ENCODE results near the gene PLEKHA7.

PLEKHA7 gene

DNA sequence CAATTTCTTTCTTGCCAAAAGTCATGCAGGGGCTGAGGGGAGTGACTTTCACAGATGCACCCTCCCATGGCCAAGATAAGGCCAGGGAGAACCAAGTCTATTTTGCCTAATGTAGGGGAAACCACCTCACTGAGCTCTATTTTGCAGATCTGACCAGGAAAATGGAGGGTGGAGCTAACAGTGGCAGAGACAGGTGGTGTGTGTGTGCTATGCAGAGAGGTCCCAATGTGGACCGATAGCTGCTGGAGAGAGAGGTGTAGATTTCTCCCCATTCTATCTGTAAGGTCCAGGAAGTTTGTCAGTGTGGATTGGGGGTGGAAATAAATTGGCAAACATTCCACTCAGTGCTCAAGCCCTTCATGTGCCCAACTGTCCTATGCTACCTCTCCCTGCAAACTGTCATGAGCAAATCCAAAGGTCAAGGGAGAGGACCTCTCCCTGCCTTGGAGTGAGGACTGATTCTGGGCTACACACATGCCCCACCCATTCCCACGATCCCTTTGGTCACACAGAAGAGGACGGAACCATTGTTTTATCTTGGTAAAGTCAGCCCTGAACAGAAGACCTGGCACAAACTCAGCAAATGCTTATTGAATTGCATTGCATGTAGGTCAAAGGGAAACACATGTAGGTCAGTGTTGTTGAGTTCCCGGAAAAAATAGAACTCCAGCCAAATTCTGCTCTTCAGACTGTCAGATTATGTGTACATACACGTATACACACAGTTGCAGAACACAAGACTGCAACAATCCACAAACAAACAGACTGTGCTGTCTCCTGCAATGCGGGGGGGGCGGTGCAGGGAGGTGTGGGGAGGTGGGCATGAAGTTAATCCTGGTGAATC lies 209.9 kb downstream of the PLEKHA7 start:
- no peak for DNase-seq

DNA sequence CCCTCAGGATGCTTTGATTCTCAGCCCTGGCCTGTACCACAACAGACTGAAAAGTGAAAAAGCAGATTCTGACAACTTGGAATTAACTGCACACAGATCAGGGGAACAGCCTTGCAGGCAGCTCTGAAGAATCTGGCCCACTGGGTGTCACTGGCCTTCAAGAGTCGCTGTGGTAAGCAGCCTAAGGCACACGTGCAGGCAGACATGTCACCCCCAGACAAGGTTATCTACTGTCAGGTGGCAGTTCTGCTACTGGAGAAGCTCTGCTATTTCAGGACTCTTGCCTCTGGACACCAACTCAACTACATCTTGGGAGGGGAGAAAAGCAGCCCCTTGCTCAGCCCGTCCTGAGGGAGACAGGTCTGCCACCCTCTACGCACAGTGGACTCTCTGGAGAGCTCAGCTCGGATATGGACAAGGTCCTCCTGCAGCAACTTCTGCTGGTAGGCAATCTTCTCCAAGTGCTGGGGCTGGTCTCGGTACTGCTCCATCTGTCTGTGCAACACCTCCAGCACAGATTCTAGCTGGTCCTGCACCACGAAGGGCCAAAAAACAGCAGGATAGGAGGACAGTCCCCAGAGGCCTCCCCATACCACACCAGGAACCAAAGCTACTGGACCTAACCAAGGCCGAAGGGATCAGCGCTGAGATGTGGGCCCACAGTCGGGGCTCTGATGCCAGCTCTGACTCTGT lies 212.8 kb downstream of the PLEKHA7 start:
- no peak for DNase-seq

DNA sequence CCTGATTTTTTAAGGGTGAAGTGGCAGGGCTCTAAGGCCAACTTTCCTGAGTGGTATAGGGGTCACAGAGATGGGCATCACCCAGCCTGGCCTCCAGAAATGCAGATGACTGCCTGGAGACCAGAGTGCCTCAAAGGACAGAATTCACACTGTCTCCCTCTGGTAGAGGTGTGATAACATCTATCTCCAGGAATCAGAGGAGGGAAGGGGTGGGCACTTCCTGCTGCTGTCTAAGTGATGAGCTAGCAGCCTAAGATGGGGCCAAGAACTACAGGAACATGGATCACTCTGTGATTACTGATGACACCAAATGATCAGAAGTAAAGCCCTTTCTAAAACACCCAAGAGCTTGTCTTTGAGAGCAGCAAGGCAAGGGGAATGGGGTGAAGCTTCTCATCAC lies 213.8 kb downstream of the PLEKHA7 start:
- no peak for DNase-seq

DNA sequence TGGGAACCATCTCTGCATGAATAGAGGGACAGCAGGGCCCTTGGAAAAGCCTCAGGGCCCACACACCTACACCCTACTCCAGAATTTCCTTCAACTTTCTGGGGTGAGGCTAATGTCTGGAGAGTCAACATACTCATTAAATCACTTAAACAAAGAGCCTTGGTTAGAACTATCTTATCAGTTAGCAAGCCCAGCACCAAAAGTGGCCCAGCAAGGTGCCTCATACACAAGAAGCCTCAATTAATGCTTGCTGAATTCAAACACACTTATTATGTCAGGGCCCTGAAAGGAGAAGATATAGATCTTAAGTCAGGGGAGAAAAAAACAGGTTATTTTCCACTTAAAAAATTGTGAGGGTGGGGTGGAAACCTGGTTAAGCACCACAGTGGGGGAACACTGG lies 214.3 kb downstream of the PLEKHA7 start:
- DNase-seq, result no peak

DNA sequence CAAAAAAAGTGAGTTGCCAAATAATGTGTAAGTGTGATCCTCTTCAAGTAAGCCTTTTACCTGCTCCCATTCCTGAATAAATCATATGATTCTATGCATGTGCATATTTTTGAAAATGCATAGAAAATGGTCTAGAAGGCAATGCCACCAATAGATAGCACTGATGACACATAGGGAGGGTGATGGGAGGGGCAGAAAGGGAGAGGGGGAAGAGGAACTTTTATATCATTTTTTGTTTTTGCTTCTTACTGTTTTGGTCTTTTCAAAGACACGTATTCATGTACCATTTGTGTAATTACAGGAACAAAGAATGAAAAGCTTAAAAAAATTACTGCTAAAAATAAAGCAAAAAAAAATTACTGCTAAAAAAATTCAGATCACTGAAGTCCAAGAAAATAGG lies 215.0 kb downstream of the PLEKHA7 start:
- DNase-seq, result no peak

DNA sequence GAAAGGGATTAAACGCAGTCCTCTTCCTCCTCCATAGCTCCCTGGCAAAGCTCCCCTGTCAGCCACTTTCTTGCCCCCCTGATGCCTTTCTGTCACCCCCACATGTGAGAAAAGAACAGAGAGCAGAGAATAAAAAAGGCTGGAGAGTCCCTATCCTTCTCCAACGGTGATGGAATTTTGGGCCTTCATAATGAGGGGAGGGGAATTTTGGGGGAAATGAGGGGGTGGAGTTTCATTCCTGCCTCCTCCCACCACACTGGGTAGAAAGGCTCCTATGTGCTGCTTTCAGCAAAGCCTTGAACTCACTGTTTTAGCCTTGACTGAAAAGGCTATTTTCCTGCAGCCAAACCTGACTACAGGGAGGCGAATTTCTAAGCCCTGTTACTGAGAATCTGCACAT lies 216.4 kb downstream of the PLEKHA7 start:
- DNase-seq, result no peak

DNA sequence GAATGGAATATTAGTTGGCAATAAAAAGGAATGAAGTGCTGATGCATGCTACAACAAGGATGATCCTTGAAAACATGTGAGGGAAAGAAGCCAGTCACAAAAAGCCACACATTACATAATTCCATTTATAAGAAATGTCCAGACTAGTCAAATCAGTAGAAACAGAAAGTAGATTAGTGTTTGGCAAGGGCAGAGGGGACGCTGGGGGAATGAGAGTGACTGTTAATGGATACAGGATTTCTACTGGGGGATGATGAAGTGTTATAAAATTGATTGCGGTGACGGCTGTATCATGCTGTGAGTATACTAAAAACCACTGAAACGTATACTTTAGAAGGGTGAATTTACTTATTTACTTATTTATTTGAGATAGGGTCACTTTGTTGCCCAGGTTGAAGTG lies 217.9 kb downstream of the PLEKHA7 start:
- no peak for DNase-seq

DNA sequence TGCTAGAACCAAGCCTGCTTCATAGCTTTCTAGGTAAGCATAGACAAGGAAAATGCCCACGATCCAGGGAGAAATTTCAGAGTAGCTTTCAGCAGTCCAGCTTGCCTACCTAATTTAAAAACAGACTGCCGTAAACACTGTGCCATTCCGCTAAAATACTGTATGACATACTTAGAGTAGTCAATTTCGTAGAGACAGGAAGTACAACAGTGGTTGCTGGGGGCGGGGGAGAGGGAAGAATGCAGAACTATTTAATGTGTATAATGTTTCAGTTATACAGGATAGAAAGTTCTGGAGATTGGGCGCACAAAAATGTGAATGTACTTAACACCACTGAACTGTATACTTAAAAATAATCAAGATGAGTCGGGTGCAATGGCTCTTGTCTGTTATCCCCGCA lies 219.1 kb downstream of the PLEKHA7 start:
- DNase-seq, result peak; percentile 43

DNA sequence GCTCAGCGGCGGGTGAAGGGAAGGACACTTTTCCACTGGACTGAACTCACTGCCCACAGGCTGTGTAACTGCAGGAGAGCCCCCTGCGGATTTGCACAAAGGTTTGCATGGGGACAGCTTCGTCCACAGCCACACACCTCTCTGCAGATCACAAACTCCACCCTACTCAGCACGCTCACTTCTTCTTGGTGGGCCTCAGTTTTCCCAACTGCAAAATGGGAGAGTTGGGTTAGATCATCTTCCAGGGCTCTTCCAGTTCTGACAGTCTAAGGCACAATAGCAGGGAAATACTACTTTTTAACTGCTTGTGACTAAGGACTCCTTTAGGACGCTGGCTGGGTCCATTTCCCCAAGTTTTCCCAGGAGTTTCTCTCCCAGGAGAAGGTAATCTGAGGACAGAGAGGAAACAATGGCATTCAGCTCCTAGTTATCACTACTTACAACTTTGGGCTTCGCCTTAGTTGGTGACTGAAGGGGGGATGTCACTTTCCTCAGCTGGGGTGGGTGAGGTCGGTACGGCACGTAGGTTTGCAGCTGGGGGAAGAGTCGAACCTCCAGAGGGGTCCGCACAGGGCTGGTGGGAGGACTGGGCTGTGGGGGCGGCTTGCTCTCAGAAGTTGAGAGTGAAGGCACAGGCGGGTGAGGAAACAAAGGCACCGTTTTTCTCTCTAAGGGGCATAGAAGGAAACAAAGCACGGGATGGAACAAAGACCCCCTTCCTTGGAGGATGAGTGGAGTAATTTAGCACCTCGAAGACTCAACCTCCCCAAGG lies 220.0 kb downstream of the PLEKHA7 start:
- DNase-seq, result no peak

DNA sequence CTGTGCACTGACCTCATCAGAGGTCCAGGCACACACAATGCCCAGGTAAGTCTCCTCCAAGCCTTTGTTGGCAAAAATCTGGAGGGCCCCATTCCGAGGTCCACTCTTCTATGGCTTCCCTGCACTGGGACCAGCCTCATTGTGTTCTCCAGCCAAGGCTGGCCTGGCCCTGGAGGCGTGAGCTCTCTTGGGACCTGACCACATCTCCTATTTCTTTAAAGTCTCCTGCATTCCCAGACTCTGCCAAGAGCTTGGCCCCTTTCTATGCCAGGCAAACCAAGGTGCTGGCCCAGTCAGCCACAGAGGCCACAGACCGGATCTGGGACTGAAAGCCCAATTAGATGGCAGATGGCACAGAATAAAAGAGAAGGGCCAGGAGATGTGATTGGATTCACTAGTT lies 220.7 kb downstream of the PLEKHA7 start:
- DNase-seq, result no peak

DNA sequence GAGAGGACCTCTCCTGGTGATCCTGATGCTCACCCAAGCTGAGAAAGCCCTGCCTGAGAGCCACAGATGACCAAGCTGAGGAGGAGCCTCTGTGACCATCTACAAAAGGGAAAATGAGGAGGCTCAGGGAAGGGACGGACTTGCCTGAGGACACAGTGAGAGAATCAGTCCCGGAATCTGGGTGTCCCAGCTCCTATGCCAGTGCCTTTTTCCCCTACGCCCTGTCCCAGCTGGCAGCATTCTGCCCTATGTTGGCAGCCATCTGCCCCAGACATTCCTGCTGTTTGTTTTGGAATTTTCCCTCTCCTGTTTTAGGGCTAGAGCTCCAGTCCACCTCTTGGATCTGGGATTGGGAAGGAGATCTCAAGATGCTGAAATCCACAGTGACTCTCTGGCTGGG lies 221.2 kb downstream of the PLEKHA7 start:
- DNase-seq, result no peak

DNA sequence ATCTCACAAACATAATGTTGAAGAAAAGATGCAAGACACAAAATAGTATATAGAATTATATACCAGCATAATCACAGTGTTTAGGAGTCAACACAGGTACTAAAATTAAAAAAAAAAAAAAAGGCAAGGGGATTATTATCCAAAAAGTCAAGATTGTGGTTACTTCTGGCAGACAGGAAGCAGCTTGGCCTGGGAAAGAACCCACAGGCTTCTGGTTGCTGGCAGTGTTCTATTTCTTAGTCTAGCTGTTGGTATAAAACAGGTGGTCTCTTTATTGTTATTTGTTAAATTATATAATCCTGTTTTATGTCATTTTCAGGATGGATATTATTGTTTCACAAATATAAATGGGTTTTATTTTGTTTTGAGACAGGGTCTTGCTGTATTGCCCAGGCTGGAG lies 221.8 kb downstream of the PLEKHA7 start:
- no peak for DNase-seq

DNA sequence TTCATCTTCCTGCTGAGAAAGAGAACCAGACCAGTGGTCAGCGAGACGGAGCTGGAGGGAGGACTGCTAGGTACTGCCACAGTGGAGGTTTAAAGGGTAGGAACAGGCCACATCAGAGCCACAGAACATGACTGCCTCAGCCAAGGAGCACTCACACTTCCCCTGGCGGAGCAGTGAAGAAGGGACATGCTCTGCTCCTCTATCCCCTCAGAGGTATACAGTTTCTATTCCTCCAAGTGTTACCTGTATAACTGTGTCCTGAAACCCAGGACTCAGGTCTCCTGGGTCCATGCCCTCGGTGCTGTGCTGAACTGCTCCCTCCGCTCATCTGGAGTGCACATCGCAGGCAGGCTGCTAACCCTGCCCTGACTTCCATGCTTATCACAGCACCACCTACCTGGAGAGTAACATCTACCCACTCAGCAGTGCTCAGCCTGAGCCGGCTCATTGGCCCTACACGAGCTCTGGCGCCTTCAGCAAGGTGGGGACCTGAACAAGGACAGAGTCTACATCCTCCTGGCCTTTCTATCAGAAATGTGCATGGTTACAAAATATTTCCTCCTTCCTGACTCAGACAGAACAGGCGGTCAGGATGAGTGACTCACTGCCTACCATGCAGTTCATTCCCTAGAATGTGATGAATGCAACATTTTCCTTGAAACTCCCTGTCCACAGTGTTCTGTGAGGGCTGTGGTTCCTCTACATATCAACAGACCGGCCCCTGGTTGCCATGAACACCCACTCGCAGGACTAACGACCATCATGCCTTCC lies 222.8 kb downstream of the PLEKHA7 start:
- DNase-seq, result peak; percentile 94

DNA sequence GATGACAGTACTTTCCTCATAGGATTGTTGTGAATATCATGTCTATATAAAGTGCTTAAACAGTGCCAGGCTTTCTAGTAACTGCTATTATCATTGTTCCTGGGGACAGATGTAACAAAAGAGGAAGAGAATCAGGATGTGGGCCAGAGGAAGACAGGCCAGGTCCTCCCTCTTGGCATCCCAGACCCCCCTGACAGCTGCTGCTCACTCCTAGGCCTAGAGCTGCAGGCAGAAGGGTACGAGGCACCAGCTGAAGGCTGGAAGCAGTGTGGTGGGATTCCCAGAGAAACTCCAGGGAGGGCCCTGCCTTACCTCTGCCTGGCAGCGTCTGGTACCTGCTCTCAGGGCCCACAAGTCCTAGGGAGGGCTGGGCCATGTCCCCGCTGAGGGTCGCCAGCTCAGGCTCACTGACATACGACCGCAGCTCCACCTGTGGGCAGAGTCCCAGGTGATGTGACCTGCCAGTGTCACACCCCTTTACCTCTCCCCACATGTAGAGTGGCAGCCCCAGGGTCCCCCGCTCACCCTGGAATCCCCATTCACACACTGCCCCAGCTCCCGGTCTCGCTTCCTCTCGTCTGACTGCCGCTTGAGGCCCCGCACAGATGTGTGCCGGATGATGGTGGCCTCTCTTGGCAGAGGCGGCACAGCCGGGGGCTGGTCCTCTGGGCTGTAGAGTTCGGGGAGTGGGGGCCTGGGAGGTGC lies 223.6 kb downstream of the PLEKHA7 start:
- DNase-seq, result no peak

DNA sequence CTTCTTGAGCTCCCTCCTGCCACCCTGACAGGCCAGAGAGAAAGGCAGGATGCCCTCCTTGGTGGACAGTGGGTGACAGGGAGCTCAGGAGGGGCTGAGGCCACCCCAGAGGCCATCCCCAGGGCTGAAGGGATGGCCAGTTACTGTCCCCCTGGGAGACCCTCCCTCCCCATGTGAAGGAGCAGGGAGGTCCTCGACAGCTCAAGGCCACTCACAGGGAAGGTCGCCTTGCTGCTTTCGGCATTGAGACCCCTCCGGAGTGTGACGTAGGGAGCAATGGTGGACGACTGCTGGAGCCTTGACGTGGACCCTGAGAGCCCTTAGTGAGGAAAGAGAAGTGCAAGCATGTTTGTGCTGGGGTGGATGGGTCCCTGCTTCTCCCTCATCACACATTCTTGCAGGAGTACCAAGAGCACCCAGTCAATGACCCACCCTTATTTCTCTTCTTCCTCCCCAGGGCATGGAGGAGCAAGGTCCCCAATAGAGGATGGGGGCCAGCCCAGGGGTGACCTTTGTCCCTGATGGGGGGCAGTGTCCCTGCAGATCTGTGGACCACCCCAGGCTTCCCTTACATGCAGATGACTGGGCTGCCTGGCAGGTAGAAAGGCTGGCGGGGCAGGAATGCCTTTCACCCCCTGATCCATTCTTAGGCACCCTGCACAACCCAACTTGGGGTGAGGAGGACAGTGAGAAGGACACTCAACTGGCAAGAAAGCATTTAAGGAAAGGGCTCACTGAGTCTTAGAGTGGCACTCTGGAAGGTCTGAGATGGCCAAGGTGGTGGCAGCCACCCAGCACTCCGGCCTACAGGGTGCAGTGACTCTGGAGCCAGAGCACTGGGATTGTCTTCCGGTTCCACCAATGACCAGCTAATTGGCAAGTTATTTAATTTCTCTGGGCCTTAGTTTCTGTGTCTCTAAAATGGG lies 224.4 kb downstream of the PLEKHA7 start:
- no peak for DNase-seq

DNA sequence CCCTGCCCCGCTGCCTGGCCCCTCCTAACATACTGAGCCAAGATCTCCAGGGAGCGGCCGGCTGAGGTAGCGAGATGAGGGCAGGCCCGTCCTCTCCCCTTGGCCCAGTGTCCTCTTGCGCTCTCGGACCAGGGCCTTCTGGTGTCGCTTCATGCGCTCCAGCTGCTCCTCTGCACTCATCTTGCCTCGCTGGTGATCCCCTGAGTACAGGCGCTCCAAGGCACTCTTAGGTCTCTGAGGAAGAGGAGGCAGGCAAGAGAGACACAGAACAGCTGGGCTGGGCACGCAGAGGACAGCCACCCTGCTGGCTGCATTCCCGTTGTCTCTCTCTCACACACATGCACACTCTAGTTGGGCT lies 225.2 kb downstream of the PLEKHA7 start:
- DNase-seq, result no peak

DNA sequence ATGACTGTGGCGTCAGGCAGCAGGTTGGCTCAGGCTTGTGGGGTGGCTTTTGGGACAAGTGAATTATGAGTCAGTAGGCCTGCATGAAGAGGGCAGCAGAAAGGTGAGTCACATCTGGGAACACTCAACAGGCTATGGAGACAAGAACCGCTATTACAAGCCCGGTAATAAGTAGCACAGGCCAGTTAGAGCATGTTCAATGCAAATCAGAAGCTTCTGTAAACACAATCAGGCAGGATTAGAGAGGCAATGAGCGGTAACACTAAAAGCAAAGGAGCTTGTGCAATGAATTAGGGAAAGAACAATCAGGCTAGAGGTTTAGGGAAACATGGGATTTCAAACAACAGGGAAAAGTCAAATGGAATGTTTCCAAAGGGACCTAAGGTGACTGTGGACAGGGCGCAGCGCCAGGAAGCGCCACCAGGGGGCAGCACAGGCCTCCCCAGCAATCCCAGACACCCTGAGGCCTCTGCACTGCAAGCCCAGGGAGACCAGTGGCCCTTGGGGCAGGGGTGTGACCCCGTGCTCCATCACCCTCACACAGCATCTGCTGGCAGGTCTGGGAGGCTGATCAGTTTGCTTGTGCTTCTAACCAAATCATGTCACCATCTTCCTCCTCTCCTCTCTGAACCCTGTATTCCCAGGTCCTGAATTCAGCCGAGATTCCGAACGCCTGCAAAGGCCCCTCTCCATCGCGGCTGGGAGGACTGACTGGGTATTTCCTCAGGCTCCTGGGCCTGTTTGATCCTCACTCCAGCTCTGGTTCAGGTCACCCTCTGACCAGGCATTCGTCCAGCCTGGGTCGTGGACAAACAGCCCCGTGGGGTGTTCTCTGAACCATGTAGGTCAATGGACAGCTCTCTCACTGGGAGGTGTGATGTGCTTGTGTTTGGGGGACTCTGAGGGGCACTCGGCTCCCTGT lies 225.8 kb downstream of the PLEKHA7 start:
- DNase-seq, result peak; percentile 67

DNA sequence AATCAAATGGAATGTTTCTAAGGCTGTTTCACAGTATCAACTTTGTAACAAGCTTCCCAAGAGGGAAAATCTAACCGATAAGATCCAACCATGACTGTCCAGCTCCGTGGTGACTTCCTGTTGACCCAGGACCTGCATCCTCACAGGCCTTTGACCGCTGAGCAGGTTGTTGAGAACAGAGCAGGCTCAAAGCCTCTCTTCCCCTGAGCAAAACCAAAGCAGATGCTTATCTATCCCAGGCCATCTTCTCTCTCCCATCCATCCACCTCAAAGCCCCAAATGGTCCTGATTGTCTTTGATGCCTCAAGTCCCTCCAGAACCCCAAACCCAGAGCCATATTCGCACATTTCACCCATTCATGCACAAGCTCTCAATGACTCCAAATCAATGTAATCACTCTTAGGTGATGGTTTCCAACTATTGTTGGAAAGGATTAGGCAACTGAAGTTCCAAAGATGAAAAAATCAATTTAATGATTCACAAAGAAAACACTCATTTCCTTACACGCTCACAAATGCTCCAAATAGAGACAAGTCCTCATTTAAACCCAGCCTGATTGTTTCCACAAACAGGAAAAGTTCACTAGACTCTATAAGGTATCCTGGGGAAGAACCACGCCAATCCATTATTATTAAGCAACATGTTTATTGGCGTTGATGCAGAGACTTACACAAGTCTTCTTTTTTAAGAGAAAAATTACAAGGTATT lies 227.0 kb downstream of the PLEKHA7 start:
- DNase-seq, result peak; percentile 30

DNA sequence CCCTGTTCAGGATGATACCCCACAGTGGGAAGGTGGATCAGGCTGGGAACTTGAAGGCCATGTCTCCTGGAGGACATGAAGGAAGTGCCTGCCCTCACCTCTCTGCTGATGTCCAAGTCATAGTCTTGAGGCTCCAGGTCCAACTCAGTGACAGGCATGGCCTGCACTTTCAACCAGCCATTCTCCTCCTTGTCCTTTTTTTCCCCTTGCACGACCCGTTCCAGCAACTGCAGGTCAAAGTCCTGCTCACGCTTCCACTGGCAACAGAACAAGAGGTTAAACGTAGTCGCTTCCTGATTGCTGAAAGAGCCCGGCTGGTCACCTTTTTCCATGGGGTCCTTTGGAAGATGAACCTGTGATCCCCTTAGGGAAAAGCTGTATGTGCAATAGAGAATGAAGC lies 228.1 kb downstream of the PLEKHA7 start:
- no peak for DNase-seq

Measured in fibroblast of skin of right biceps (primary cell).